B cell (primary cell): Measurements from ENCODE around the gene RFPL4A. TPM values are rescaled to one million over a fixed set of nuclear protein-coding genes. Genes with fewer than 3 reads are reported as not detected.

Source experiments
- ATAC-seq: fragments of 200-7000 bp; cut with Tn5 transposase; one replicate; pipeline ENCODE4 v1.10.0; 2021; ENCODE audit warnings: low read depth, mild to moderate bottlenecking, moderate number of reproducible peaks, moderate library complexity
- CTCF ChIA-PET: fragments of 350-600 bp; sonication (Branson Sonifier 250); formaldehyde crosslinking; loops from one replicate; lab custom pipeline; 2021; ENCODE audit warnings: antibody characterized with exemption, inconsistent platforms; lab: Charles Lee
- POLR2A ChIA-PET: fragments of 350-600 bp; sonication (Branson Sonifier 250); formaldehyde crosslinking; loops from one replicate; lab custom pipeline; 2021; ENCODE audit warnings: antibody characterized with exemption; lab: Charles Lee
- DNase-seq: peaks from one replicate; pipeline ENCODE4 v3.0.0; 2013
- H2AFZ ChIP-seq: 2 replicates; pipeline ENCODE4 v1.6.1; 2012; ENCODE audit warnings: mild to moderate bottlenecking, low read depth, low read length; ENCODE audit not compliant: insufficient read depth, poor library complexity, severe bottlenecking
- H3K27ac ChIP-seq, 2 donors: 1 replicate in 1 of 2; 2 replicates in 1 of 2; pipeline ENCODE4 v1.5.1; 2012 to 2013; ENCODE audit warnings: low read length in 2 of 2, mild to moderate bottlenecking in 2 of 2, moderate library complexity in 1 of 2
- H3K27me3 ChIP-seq, 4 experiments: fragments of 200-600 bp in 1 of 4; sonication (generic) in 1 of 4; replicated peaks in 1 of 4; 1 replicate in 2 of 4; 2 replicates in 2 of 4; pipeline versions ENCODE4 v1.6.1 to v1.7.0; 2013 to 2016; ENCODE audit warnings: low read length in 3 of 4, mild to moderate bottlenecking in 2 of 4, mixed read lengths in 1 of 4, moderate library complexity in 1 of 4; ENCODE audit not compliant: insufficient read depth in 4 of 4, control insufficient read depth in 3 of 4; ENCODE audit errors: control extremely low read depth in 1 of 4
- H3K36me3 ChIP-seq, 2 experiments: replicated peaks in 1 of 2; 1 replicate in 1 of 2; 2 replicates in 1 of 2; pipeline versions ENCODE4 v1.6.1 to v1.7.1; 2013; ENCODE audit warnings: low read length in 1 of 2; ENCODE audit not compliant: insufficient read depth in 2 of 2, control insufficient read depth in 1 of 2; ENCODE audit errors: control extremely low read depth in 1 of 2, extremely low read depth in 1 of 2
- H3K4me1 ChIP-seq, 2 donors: fragments of 200-600 bp in 1 of 2; sonication (generic) in 1 of 2; 1 replicate in 1 of 2; 2 replicates in 1 of 2; pipeline versions ENCODE4 v1.5.1 to v1.6.1; 2013 to 2017; ENCODE audit warnings: low read length in 2 of 2; ENCODE audit not compliant: control insufficient read depth in 2 of 2, insufficient read depth in 2 of 2
- H3K4me2 ChIP-seq: replicated peaks from 2 replicates; pipeline ENCODE3; 2012; ENCODE audit warnings: mild to moderate bottlenecking, low read depth, low read length; ENCODE audit not compliant: poor library complexity, severe bottlenecking
- H3K4me3 ChIP-seq, 5 experiments: fragments of 200-600 bp in 1 of 5; sonication (generic) in 1 of 5; 1 replicate in 3 of 5; 2 replicates in 2 of 5; pipeline versions ENCODE4 v1.5.1 to v1.7.0; 2011 to 2016; ENCODE audit warnings: low read length in 4 of 5, mild to moderate bottlenecking in 4 of 5, low read depth in 2 of 5, control low read depth in 1 of 5, moderate library complexity in 1 of 5; ENCODE audit not compliant: insufficient read depth in 1 of 5; ENCODE audit errors: control extremely low read depth in 1 of 5, extremely low read depth in 1 of 5
- H3K79me2 ChIP-seq: fragments of 200-600 bp; sonication (generic); one replicate; pipeline ENCODE4 v1.6.0; 2016; ENCODE audit warnings: low read length; ENCODE audit not compliant: control insufficient read depth, insufficient read depth
- H3K9ac ChIP-seq: fragments of 200-600 bp; sonication (generic); 2 replicates; pipeline ENCODE4 v1.6.1; 2017; ENCODE audit warnings: mild to moderate bottlenecking, low read length, moderate library complexity
- H3K9me3 ChIP-seq, 3 donors: one replicate each; pipeline versions ENCODE4 v1.6.1 to v1.7.1; 2013; ENCODE audit warnings: low read length in 2 of 3; ENCODE audit not compliant: control insufficient read depth in 2 of 3, insufficient read depth in 1 of 3; ENCODE audit errors: control extremely low read depth in 1 of 3
- H4K20me1 ChIP-seq: 2 replicates; pipeline ENCODE4 v1.6.0; 2012; ENCODE audit warnings: mild to moderate bottlenecking, low read length; ENCODE audit not compliant: insufficient read depth, control insufficient read depth, poor library complexity, severe bottlenecking
- H3K27ac Mint-ChIP-seq: one replicate; pipeline ENCODE4 v1.8.0; 2021; ENCODE audit warnings: mixed read lengths
- H3K27me3 Mint-ChIP-seq: one replicate; pipeline ENCODE4 v1.8.0; 2021; ENCODE audit warnings: mixed read lengths
- H3K4me1 Mint-ChIP-seq: one replicate; pipeline ENCODE4 v1.8.0; 2021; ENCODE audit warnings: mixed read lengths
- H3K4me3 Mint-ChIP-seq: one replicate; pipeline ENCODE4 v1.8.0; 2021; ENCODE audit warnings: mixed read lengths
- H3K9me3 Mint-ChIP-seq: one replicate; pipeline ENCODE4 v1.8.0; 2022; ENCODE audit warnings: mixed read lengths; ENCODE audit not compliant: insufficient read depth
- CTCF ChIP-seq: fragments of 200-600 bp; IDR thresholded peaks from one replicate; pipeline ENCODE4 v1.8.0; 2022; ENCODE audit warnings: antibody characterized with exemption, mild to moderate bottlenecking
- EZH2 ChIP-seq: IDR thresholded peaks from 2 replicates; pipeline ENCODE4 v1.6.1; 2012; ENCODE audit warnings: borderline replicate concordance, low read depth, mild to moderate bottlenecking, moderate library complexity, low read length; ENCODE audit not compliant: insufficient read depth, poor library complexity, severe bottlenecking
- WGBS: methylation state at CpG from one replicate; pipeline ENCODE4 v1.1.5; 2013; ENCODE audit warnings: missing lambda C conversion rate; ENCODE audit not compliant: insufficient coverage; 5-methylcytosine and 5-hydroxymethylcytosine counted together
- intact Hi-C: fragments of 100-400 bp; cut with micrococcal nuclease; formaldehyde crosslinking; loops from one replicate; pipeline ENCODE4 v1.10.0; 2022
- polyA plus RNA-seq: library from polyadenylated mRNA; depleted of rRNA; stranded (reverse); fragments of >200 nt; gene quantifications from 2 replicates; pipeline ENCODE4 v1.2.3, GENCODE V29; 2012
- total RNA-seq, 2 donors: library from RNA; stranded (reverse); fragments of 120-200 nt in 1 of 2; gene quantifications; 1 replicate in 1 of 2; 2 replicates in 1 of 2; pipeline versions ENCODE4 v1.2.3 to v1.2.4, GENCODE V29; 2013 to 2022

RFPL4A gene
- total and polyA plus RNA-seq, 2 donors (not counting 1 experiment from before 2014, with no cell fraction given), result not detected

- ATAC-seq, result no peak
- no peak for TF ChIP-seq CTCF
- no peak for TF ChIP-seq EZH2
- no peaks in the 10 kb centered on the region for H3K36me3 ChIP-seq
- H3K4me2 ChIP-seq, result no peak overlapping the region
- H3K4me1 ChIP-seq, result no peaks in the 10 kb centered on the region
- no peak for DNase-seq
- H4K20me1 ChIP-seq, result no peaks in the 10 kb centered on the region
- Mint-ChIP-seq H3K4me3 (no peak overlapping the region), H3K9me3 (peaks cover 7% of the 10 kb centered on the region), H3K27ac (no peak overlapping the region), H3K27me3 (peaks cover 47% of the 10 kb centered on the region), H3K4me1 (no peaks in the 10 kb centered on the region)
- H3K79me2 ChIP-seq, result no peaks in the 10 kb centered on the region
- POLR2A ChIA-PET, result no interaction called here
- H3K4me3 ChIP-seq, result no peak overlapping the region
- no peak overlapping the region for H2AFZ ChIP-seq
- H3K27ac ChIP-seq, result no peak overlapping the region
- CTCF ChIA-PET, result no interaction called here
- peaks cover 2 to 14% (median 10%) of the 10 kb centered on the region in 3 donors for H3K9me3 ChIP-seq
- WGBS, result 67% methylated on average over 1 of the region's 5 CpGs
- H3K9ac ChIP-seq, result no peak overlapping the region
- H3K27me3 ChIP-seq, result peaks cover 0 to 28% (median 5%) of the 10 kb centered on the region in 4 experiments
- intact Hi-C loops, result no loop called here
Measured at GRCh38 chr19:55720214-55720746, 38.6 kb upstream of the RFPL4A start.

- CTCF ChIA-PET, result no interaction called here
- Histone ChIP-seq H3K4me1 (no peaks in the 10 kb centered on the region), H3K9ac (no peak overlapping the region), H4K20me1 (no peaks in the 10 kb centered on the region), H3K79me2 (no peaks in the 10 kb centered on the region), H2AFZ (no peak overlapping the region), H3K4me3 (no peak overlapping the region), H3K27ac (no peak overlapping the region), H3K36me3 (no peaks in the 10 kb centered on the region), H3K9me3 (peaks cover 2 to 14% (median 10%) of the 10 kb centered on the region in 3 donors), H3K4me2 (no peak overlapping the region), H3K27me3 (peaks cover 0 to 28% (median 5%) of the 10 kb centered on the region in 4 experiments)
- DNase-seq, result no peak
- H3K27ac Mint-ChIP-seq, result no peak overlapping the region
- H3K4me3 Mint-ChIP-seq, result no peak overlapping the region
- TF ChIP-seq EZH2, result no peak
- TF ChIP-seq CTCF, result no peak
- WGBS, result no CpG with 5 or more reads among the region's 3 CpGs
- intact Hi-C loops, result no loop called here
- ATAC-seq, result no peak
- H3K4me1 Mint-ChIP-seq, result no peaks in the 10 kb centered on the region
- H3K9me3 Mint-ChIP-seq, result peaks cover 7% of the 10 kb centered on the region
- POLR2A ChIA-PET, result no interaction called here
- peaks cover 51% of the 10 kb centered on the region for H3K27me3 Mint-ChIP-seq
Measured at GRCh38 chr19:55720801-55721200, 38.1 kb upstream of the RFPL4A start.
